Natural killer cell (primary cell): ENCODE results near the gene NDRG4. TPM values are rescaled to one million over a fixed set of nuclear protein-coding genes. Genes with fewer than 3 reads are reported as not detected.

Experiments
- ATAC-seq, 3 donors: fragments of 150-1000 bp in 2 of 3; fragments of 200-7000 bp in 1 of 3; cut with Tn5 transposase; 1 replicate in 1 of 3; 2 replicates in 2 of 3; pipeline ENCODE4 v1.10.0; 2021; ENCODE audit warnings: mild to moderate bottlenecking in 2 of 3, moderate library complexity in 2 of 3
- DNase-seq, 2 donors: peaks; one replicate each; pipeline versions ENCODE4 v3.0.0 to v3.0.0-alpha.2; 2013 to 2021; ENCODE audit warnings: mixed read lengths in 1 of 2
- H3K27ac ChIP-seq: one replicate; pipeline ENCODE4 v1.5.1; 2013; ENCODE audit warnings: mild to moderate bottlenecking, low read length
- H3K27me3 ChIP-seq: one replicate; pipeline ENCODE4 v1.6.1; 2013; ENCODE audit warnings: low read length; ENCODE audit not compliant: control insufficient read depth, insufficient read depth
- H3K36me3 ChIP-seq: one replicate; pipeline ENCODE4 v1.6.1; 2013; ENCODE audit warnings: low read length; ENCODE audit not compliant: control insufficient read depth, insufficient read depth
- H3K4me1 ChIP-seq: one replicate; pipeline ENCODE4 v1.6.1; 2013; ENCODE audit warnings: low read length; ENCODE audit not compliant: control insufficient read depth, insufficient read depth
- H3K4me3 ChIP-seq: one replicate; pipeline ENCODE4 v1.5.1; 2013; ENCODE audit warnings: low read length
- H3K9me3 ChIP-seq: one replicate; pipeline ENCODE4 v1.6.1; 2013; ENCODE audit warnings: low read length; ENCODE audit not compliant: control insufficient read depth, insufficient read depth
- H3K27ac Mint-ChIP-seq, 2 donors: one replicate each; pipeline ENCODE4 v1.8.0; 2022; ENCODE audit warnings: mild to moderate bottlenecking in 2 of 2, mixed read lengths in 2 of 2, moderate library complexity in 1 of 2
- H3K27me3 Mint-ChIP-seq, 2 donors: one replicate each; pipeline ENCODE4 v1.8.0; 2022; ENCODE audit warnings: low read depth in 2 of 2, mixed read lengths in 2 of 2
- H3K36me3 Mint-ChIP-seq: one replicate; pipeline ENCODE4 v1.8.0; 2022; ENCODE audit warnings: mixed read lengths
- H3K4me1 Mint-ChIP-seq, 2 donors: one replicate each; pipeline ENCODE4 v1.8.0; 2022; ENCODE audit warnings: mixed read lengths in 2 of 2
- H3K4me3 Mint-ChIP-seq: one replicate; pipeline ENCODE4 v1.8.0; 2022; ENCODE audit warnings: mild to moderate bottlenecking, moderate library complexity, mixed read lengths
- H3K9me3 Mint-ChIP-seq, 2 donors: one replicate each; pipeline ENCODE4 v1.8.0; 2022; ENCODE audit warnings: mixed read lengths in 2 of 2
- WGBS: methylation state at CpG from one replicate; pipeline ENCODE4 v1.1.7; 2013; ENCODE audit warnings: missing lambda C conversion rate; ENCODE audit not compliant: insufficient coverage; 5-methylcytosine and 5-hydroxymethylcytosine counted together
- intact Hi-C: fragments of 100-400 bp; cut with micrococcal nuclease; formaldehyde crosslinking; loops from one replicate; pipeline ENCODE4 v1.14.2; 2022
- total RNA-seq, 4 donors: library from RNA; stranded (reverse); fragments of 120-200 nt in 1 of 4; gene quantifications; one replicate each; pipeline versions ENCODE4 v1.2.3 to v1.2.4, GENCODE V29; 2013 to 2022
- TF ChIP-seq, protein P1 (sequence below): fragments of 200-600 bp; IDR thresholded peaks from one replicate; pipeline ENCODE4 v1.8.0; 2022; ENCODE audit warnings: antibody characterized with exemption

Gene NDRG4
- total RNA-seq, 3 donors from 2014 or later (not counting 1 experiment from before 2014, with no cell fraction given): not detected

DNA sequence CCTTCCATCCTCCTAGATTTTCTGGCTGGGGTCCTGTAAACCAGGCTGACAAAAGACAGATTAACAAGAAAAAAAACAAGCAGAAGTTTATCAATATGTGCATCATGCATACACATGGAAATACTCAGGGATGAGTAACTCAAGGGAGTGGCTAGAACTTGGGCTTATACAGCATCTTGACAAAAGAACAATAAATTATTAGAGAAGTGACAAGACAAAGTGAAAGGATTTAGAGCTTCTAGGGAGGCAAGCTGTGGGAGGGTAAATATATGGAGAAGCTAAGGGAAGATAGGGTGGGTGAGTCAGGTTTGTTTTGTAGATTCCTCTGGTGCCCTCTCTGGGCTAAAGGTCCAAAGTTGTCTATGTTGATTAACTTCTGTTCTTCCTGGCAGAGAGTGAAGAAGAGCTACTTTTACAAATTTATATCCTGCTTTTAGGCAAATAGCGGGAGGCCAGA is 48.0 kb upstream of the NDRG4 start:
- H3K4me1 ChIP-seq: peaks cover 11% of the 10 kb centered on the region
- H3K27ac Mint-ChIP-seq: no peak overlapping the region
- H3K36me3 ChIP-seq: no peaks in the 10 kb centered on the region
- no peaks in the 10 kb centered on the region for H3K36me3 Mint-ChIP-seq
- DNase-seq: no peak
- no peak overlapping the region for H3K4me3 ChIP-seq
- WGBS: 100% methylated on average over 1 of the region's 1 CpG
- no peak for ATAC-seq
- H3K27ac ChIP-seq: no peak overlapping the region
- H3K4me3 Mint-ChIP-seq: no peak overlapping the region
- intact Hi-C loops: no loop called here
- no peaks in the 10 kb centered on the region for H3K9me3 ChIP-seq
- TF ChIP-seq, protein P1, sequence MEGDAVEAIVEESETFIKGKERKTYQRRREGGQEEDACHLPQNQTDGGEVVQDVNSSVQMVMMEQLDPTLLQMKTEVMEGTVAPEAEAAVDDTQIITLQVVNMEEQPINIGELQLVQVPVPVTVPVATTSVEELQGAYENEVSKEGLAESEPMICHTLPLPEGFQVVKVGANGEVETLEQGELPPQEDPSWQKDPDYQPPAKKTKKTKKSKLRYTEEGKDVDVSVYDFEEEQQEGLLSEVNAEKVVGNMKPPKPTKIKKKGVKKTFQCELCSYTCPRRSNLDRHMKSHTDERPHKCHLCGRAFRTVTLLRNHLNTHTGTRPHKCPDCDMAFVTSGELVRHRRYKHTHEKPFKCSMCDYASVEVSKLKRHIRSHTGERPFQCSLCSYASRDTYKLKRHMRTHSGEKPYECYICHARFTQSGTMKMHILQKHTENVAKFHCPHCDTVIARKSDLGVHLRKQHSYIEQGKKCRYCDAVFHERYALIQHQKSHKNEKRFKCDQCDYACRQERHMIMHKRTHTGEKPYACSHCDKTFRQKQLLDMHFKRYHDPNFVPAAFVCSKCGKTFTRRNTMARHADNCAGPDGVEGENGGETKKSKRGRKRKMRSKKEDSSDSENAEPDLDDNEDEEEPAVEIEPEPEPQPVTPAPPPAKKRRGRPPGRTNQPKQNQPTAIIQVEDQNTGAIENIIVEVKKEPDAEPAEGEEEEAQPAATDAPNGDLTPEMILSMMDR: no peak
- no peaks in the 10 kb centered on the region for H3K27me3 ChIP-seq
- H3K4me1 Mint-ChIP-seq: peaks cover 12 to 17% of the 10 kb centered on the region in 2 donors
- H3K27me3 Mint-ChIP-seq: peaks cover 13 to 16% of the 10 kb centered on the region in 2 donors
- no peaks in the 10 kb centered on the region for H3K9me3 Mint-ChIP-seq

DNA sequence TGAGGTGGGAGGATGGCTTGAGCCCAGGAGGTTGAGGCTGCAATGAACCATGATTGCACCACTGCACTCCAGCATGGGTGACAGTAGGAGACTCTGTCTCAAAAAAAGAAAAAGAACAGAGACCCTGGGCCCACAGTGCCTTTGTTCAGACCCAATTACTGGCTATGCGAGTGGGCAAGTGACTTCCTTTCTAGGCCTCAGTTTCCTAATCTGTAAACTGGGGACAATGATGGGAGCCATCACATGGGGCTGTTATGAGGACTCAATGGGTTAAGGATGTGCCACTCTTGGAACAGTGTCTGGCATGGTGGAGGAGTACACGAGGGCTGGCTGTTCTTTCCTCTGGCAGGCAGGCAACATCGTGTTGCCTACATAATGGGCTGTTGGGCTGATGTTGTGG is 47.3 kb upstream of the NDRG4 start:
- no peak overlapping the region for H3K27ac ChIP-seq
- no peak for DNase-seq
- Mint-ChIP-seq H3K4me3 (no peak overlapping the region), H3K27ac (no peak overlapping the region), H3K9me3 (no peaks in the 10 kb centered on the region), H3K36me3 (no peaks in the 10 kb centered on the region), H3K27me3 (peaks cover 12 to 16% of the 10 kb centered on the region in 2 donors), H3K4me1 (peaks cover 12 to 17% of the 10 kb centered on the region in 2 donors)
- ATAC-seq: no peak
- no peaks in the 10 kb centered on the region for H3K27me3 ChIP-seq
- H3K4me3 ChIP-seq: no peak overlapping the region
- TF ChIP-seq, protein P1: no peak
- H3K36me3 ChIP-seq: no peaks in the 10 kb centered on the region
- peaks cover 11% of the 10 kb centered on the region for H3K4me1 ChIP-seq
- intact Hi-C loops: no loop called here
- 89% methylated on average over 3 of the region's 3 CpGs for WGBS
- no peaks in the 10 kb centered on the region for H3K9me3 ChIP-seq

DNA sequence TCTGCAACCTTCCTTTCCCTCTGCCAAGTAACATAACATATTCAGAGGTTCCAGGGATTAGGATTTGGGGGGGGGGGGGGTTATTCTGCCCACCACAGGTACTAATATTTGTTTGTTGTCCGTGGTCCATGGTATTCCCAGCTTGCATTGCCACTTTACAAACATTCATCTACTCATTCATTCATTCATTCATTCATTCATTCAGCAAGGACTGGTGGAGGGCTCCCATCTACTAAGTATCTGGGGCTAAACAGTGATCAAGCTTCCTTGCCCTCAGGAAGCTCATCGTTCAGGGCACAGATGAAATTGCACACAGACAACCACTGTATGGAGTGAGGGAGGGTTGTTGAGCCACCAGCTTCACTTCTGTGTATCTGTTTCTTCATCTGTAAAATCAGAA is 45.8 kb upstream of the NDRG4 start:
- WGBS: 87% methylated on average over 2 of the region's 2 CpGs
- DNase-seq: no peak
- TF ChIP-seq, protein P1: no peak
- Mint-ChIP-seq H3K4me3 (no peak overlapping the region), H3K4me1 (peaks cover 11 to 17% of the 10 kb centered on the region in 2 donors), H3K9me3 (no peaks in the 10 kb centered on the region), H3K27me3 (peaks cover 13 to 21% of the 10 kb centered on the region in 2 donors), H3K27ac (no peak overlapping the region), H3K36me3 (no peaks in the 10 kb centered on the region)
- no peaks in the 10 kb centered on the region for H3K27me3 ChIP-seq
- H3K36me3 ChIP-seq: no peaks in the 10 kb centered on the region
- no peaks in the 10 kb centered on the region for H3K9me3 ChIP-seq
- H3K4me1 ChIP-seq: peaks cover 11% of the 10 kb centered on the region
- no peak overlapping the region for H3K27ac ChIP-seq
- no peak overlapping the region for H3K4me3 ChIP-seq
- no peak for ATAC-seq
- intact Hi-C loops: no loop called here

DNA sequence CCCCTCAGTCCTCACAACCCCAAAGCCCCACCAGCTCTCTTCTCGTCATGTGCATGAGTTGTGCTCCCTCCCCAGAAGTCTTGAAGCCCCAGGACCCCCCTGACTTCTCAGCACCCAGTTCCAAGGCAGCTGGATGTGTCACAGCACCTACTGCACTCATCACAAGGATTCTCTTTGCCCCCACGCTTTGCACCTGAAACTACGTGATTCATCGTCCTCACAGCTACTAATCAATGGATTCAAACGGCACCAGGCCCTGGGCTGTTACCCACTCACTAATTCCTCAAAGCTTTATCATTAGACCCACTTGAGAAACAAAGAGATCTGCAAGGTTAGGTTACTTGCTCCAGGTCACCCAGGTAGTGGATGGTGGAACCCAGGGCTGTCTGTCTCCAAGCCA is 45.1 kb upstream of the NDRG4 start:
- Mint-ChIP-seq H3K36me3 (no peaks in the 10 kb centered on the region), H3K9me3 (no peaks in the 10 kb centered on the region), H3K4me3 (no peak overlapping the region), H3K27me3 (peaks cover 14 to 23% of the 10 kb centered on the region in 2 donors), H3K27ac (no peak overlapping the region), H3K4me1 (peaks cover 5 to 11% of the 10 kb centered on the region in 2 donors)
- 83% methylated on average over 5 of the region's 5 CpGs for WGBS
- H3K36me3 ChIP-seq: no peaks in the 10 kb centered on the region
- ATAC-seq (no peak), DNase-seq (no peak)
- H3K4me3 ChIP-seq: no peak overlapping the region
- H3K27me3 ChIP-seq: no peaks in the 10 kb centered on the region
- intact Hi-C loops: no loop called here
- no peaks in the 10 kb centered on the region for H3K9me3 ChIP-seq
- peaks cover 6% of the 10 kb centered on the region for H3K4me1 ChIP-seq
- no peak overlapping the region for H3K27ac ChIP-seq
- TF ChIP-seq, protein P1: no peak
